ENCODE results near the gene ZNF804B. TPM values are rescaled to one million over a fixed set of nuclear protein-coding genes. Genes with fewer than 3 reads are reported as not detected.
A peak's percentile ranks its signal among the peaks of the same experiment; 100 is the strongest.

The ZNF804B gene
- total RNA-seq, 3 donors from 2014 or later (not counting 1 experiment from before 2014, with no cell fraction given), result not detected

DNA sequence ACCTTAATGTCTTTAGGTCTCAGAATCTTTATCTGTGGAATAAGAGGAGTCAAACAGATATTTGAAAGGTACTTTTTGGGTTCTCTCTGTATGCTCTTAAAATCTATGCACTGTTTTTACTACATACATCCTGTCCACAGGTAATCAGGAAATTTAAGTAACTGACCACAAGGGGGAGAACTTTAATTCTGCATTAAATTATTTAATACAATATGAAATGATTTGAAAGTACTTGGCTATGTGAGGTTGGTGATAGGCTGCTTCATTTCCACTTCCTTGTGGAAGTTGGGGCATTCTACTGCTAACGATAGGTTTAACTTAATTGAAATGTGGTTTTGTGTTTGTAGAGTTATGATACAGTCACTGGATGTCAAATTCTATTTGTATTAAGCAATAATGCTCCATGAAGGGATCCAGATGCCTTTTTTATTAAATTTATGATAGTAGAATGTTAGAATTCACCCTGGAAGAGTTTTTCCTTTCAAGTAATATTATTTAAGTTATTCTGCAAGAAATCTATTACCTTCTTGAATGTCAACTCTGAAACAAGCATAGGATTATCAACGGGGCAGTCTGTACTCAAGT lies 30.1 kb downstream of the ZNF804B start:
- Histone ChIP-seq H3K27ac (ENCODE audit: low read length) (no peak overlapping the region), H3K9me3 (ENCODE audit: control insufficient read depth, insufficient read depth, low read length) (no peaks in the 10 kb centered on the region), H3K27me3 (ENCODE audit: control insufficient read depth, insufficient read depth, low read length) (no peaks in the 10 kb centered on the region), H3K4me3 (ENCODE audit: low read length) (no peak overlapping the region), H3K4me1 (ENCODE audit: control insufficient read depth, insufficient read depth, low read length) (no peaks in the 10 kb centered on the region), H3K36me3 (ENCODE audit: control insufficient read depth, insufficient read depth, low read length) (no peaks in the 10 kb centered on the region)
- no peak for ATAC-seq
- intact Hi-C loops (cut with micrococcal nuclease), result loop anchor here (5.0 kb wide), 1 partner anchor 1638 kb away; no protein-coding TSS in a partner anchor
- Mint-ChIP-seq H3K27me3 (ENCODE audit: low read depth in 2 of 2) (no peaks in the 10 kb centered on the region), H3K36me3 (no peaks in the 10 kb centered on the region), H3K9me3 (peaks cover 4 to 6% of the 10 kb centered on the region in 2 donors), H3K4me1 (no peaks in the 10 kb centered on the region), H3K4me3 (no peak overlapping the region), H3K27ac (no peak overlapping the region)
- DNase-seq, result peak in 1 of 2 donors; percentile 35
- TF ChIP-seq, protein P1, sequence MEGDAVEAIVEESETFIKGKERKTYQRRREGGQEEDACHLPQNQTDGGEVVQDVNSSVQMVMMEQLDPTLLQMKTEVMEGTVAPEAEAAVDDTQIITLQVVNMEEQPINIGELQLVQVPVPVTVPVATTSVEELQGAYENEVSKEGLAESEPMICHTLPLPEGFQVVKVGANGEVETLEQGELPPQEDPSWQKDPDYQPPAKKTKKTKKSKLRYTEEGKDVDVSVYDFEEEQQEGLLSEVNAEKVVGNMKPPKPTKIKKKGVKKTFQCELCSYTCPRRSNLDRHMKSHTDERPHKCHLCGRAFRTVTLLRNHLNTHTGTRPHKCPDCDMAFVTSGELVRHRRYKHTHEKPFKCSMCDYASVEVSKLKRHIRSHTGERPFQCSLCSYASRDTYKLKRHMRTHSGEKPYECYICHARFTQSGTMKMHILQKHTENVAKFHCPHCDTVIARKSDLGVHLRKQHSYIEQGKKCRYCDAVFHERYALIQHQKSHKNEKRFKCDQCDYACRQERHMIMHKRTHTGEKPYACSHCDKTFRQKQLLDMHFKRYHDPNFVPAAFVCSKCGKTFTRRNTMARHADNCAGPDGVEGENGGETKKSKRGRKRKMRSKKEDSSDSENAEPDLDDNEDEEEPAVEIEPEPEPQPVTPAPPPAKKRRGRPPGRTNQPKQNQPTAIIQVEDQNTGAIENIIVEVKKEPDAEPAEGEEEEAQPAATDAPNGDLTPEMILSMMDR (IDR thresholded peaks at IDR 0.05), result no peak
- WGBS (ENCODE audit: insufficient coverage), result 15% methylated on average over 1 of the region's 2 CpGs

DNA sequence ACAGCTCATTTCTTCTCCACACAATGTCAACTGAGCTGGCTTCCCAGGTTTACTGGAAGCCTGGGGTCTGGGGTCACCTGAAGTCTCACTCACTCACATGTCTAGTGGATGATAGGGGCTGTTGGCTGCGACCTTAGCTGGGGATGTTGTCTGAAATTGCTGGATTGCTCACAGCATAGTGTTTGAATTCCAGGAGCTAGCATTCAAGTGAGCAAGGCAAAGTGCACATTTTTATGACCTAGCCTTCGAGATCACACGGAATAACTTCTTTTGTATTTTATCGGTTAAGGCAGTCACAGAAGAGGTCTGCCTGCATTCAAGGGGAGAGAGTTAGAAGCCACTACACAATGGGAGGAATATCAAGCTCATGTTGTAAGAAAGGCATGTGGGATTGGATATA lies 32.4 kb downstream of the ZNF804B start:
- 81% methylated on average over 4 of the region's 4 CpGs for WGBS (ENCODE audit: insufficient coverage)
- Histone ChIP-seq H3K27ac (ENCODE audit: low read length) (no peak overlapping the region), H3K27me3 (ENCODE audit: control insufficient read depth, insufficient read depth, low read length) (no peaks in the 10 kb centered on the region), H3K9me3 (ENCODE audit: control insufficient read depth, insufficient read depth, low read length) (no peaks in the 10 kb centered on the region), H3K36me3 (ENCODE audit: control insufficient read depth, insufficient read depth, low read length) (no peaks in the 10 kb centered on the region), H3K4me3 (ENCODE audit: low read length) (no peak overlapping the region), H3K4me1 (ENCODE audit: control insufficient read depth, insufficient read depth, low read length) (no peaks in the 10 kb centered on the region)
- H3K36me3 Mint-ChIP-seq, result no peaks in the 10 kb centered on the region
- TF ChIP-seq, protein P1 (IDR thresholded peaks at IDR 0.05), result no peak
- peaks cover 0 to under 1% of the 10 kb centered on the region in 2 donors for H3K9me3 Mint-ChIP-seq
- ATAC-seq, result no peak
- DNase-seq, result no peak
- intact Hi-C loops (cut with micrococcal nuclease), result no loop called here
- H3K4me1 Mint-ChIP-seq, result no peaks in the 10 kb centered on the region
- no peak overlapping the region for H3K27ac Mint-ChIP-seq
- no peaks in the 10 kb centered on the region for H3K27me3 Mint-ChIP-seq (ENCODE audit: low read depth in 2 of 2)
- no peak overlapping the region for H3K4me3 Mint-ChIP-seq

- H3K4me3 Mint-ChIP-seq, result no peak overlapping the region
Measured at GRCh38 chr7:88792361-88792760, 32.9 kb downstream of the ZNF804B start.

More at GRCh38 chr7:88792361-88792760, 32.9 kb downstream of the ZNF804B start:
- Mint-ChIP-seq H3K9me3 (no peaks in the 10 kb centered on the region), H3K4me1 (no peaks in the 10 kb centered on the region), H3K27ac (no peak overlapping the region), H3K27me3 (ENCODE audit: low read depth in 2 of 2) (no peaks in the 10 kb centered on the region), H3K36me3 (no peaks in the 10 kb centered on the region)
- intact Hi-C loops (cut with micrococcal nuclease), result no loop called here
- no peak for ATAC-seq
- TF ChIP-seq, protein P1 (IDR thresholded peaks at IDR 0.05), result no peak
- no peak for DNase-seq
- 63% methylated on average over 2 of the region's 3 CpGs for WGBS (ENCODE audit: insufficient coverage)
- no peaks in the 10 kb centered on the region for H3K4me1 ChIP-seq (ENCODE audit: control insufficient read depth, insufficient read depth, low read length)
- H3K36me3 ChIP-seq (ENCODE audit: control insufficient read depth, insufficient read depth, low read length), result no peaks in the 10 kb centered on the region
- H3K9me3 ChIP-seq (ENCODE audit: control insufficient read depth, insufficient read depth, low read length), result no peaks in the 10 kb centered on the region
- no peak overlapping the region for H3K27ac ChIP-seq (ENCODE audit: low read length)
- H3K27me3 ChIP-seq (ENCODE audit: control insufficient read depth, insufficient read depth, low read length), result no peaks in the 10 kb centered on the region
- H3K4me3 ChIP-seq (ENCODE audit: low read length), result no peak overlapping the region
